Fibroblast of peridontal ligament (primary cell): ENCODE results near the gene DCBLD1.
"Not testable (repeated sequence)": the region's sequence is repeated elsewhere in the genome, so short reads cannot be mapped to it uniquely, and the experiment has no call there.

Experiments
- DNase-seq: peaks from one replicate; pipeline ENCODE4 v3.0.0-alpha.2; 2010; ENCODE audit errors: extremely low read depth

Gene DCBLD1

GRCh38 chr6:117482240-117483003 lies at the start of gene DCBLD1:
Gene DCBLD1 (plus strand): TSS chr6:117482674. CDS start chr6:117482782, 108 bp downstream.
- DNase-seq = peak; percentile 56

GRCh38 chr6:117440706-117441525 lies 41.6 kb upstream of the DCBLD1 start:
- DNase-seq = peak; percentile 63

DNA sequence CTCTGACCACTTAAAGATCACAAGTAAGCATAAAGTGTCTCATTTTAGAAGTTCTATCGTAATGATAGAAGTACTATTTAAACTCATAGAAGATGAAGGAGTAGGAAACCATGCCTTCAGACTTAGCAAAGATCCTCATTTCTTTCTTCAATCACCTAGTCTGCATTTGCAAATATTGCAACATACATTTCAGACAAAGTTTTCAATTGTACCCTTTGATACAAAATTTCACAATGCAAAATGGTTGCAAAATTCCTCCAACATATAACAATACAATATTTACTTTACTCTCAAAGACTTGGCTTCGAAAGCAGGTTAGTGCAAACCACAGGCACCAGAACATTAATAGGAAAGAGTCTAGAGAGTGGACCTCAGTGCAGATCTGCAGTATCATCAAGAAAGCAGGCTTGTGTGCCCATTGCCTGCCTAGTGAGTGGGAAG lies 40.6 kb upstream of the DCBLD1 start:
- DNase-seq = peak; percentile 87

GRCh38 chr6:117442313-117442712 lies 40.2 kb upstream of the DCBLD1 start:
- DNase-seq = not testable (repeated sequence)

- DNase-seq = peak; percentile 71
Measured at GRCh38 chr6:117444600-117444999, 37.9 kb upstream of the DCBLD1 start.

GRCh38 chr6:117446861-117447260 lies 35.6 kb upstream of the DCBLD1 start:
- DNase-seq = peak; percentile 66

- no peak for DNase-seq
Measured at GRCh38 chr6:117448011-117448410, 34.5 kb upstream of the DCBLD1 start.

- peak; percentile 96 for DNase-seq
Measured at GRCh38 chr6:117448732-117449485, 33.6 kb upstream of the DCBLD1 start.

DNA sequence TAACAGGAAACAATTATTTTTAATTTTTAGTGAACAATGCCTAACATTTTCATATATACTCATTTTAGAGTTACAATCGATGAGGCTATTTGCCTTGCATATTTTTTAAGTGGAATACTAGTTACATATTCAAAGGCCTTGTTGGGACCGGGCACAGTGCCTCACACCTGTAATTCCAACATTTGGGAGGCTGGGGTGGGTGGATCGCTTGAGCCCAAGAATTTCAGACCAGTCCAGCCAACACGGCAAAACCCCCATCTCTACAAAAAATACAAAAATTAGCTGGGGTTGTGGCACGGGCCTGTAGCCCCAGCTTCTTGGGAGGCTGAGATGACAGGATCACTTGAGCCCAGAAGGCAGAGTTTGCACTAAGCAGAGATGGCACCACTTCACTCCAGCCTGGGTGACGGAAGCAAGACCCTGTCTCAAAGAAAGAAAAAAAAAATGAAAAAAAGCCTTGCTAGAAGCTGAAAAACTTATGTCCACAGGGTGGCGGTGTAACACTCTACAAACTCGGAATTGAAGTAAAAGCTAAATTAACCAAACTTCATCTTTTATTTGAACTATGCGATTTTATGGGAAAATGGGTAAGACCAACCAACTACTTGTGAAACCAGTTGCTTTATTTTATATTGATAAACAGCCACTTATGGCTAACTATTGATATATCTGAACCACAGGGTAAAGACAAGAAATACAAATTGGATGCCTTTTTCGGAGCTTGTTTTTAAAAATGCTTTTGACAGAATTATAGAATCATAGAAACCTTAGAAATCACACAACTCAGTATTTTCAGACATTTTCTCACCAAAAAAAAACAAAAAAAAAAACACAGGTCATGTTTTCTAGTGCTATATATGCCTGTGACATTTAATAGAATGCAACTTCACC lies 32.7 kb upstream of the DCBLD1 start:
- DNase-seq = peak; percentile 93

DNA sequence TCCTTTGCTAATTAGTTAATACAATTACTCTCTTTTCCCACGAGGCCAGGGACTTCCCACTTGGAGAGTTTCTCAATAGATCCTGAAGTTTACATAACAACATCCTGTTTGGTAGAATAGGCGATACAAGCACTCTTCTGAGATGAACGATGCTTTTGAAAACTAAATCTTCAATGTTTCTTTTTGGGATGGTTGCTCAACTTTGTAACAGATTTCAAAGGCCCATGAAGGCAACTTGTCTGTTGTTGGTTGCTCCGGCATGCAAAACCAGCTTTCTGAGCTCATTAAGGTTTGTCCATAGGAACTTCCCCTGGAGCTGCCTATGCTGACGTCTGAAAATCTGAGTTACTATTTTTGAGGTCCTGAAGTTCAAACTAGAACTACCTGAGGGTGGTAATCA lies 30.8 kb upstream of the DCBLD1 start:
- DNase-seq = peak; percentile 63

- no peak for DNase-seq
Measured at GRCh38 chr6:117456250-117456649, 26.2 kb upstream of the DCBLD1 start.

- no peak for DNase-seq
Measured at GRCh38 chr6:117456998-117457397, 25.5 kb upstream of the DCBLD1 start.

DNA sequence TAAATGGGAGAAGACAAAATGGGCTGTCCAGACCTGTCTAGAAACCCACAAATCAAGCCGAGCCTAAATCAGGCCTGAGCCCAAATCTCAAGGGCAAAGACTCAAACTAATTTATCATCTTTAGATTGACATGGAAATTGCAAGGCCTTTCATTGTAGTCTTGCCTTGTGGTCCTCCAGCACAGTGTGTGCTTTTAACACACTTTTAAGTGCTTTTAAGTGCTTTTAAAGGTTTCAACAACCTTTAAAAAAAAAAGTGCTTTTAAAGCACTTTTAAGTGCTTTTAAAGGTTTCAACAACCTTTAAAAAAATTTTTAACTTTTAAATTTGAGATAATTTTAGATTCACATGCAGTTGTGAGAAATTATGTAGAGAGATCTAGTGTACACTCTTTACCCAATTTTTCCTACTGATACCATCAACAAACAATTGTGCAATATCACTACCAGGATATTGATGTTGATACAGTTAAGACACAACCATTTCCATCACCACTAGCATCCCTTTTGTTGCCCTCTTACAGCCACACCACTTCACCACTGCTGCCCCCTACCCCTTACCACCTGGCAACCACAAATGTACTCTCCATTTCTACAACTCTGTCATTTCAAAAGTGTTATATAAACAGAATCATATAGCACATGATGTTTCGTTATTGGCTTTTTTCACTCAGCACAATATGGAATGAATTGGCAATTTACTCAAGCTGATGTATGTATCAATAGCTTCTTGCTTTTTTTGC lies 23.1 kb upstream of the DCBLD1 start:
- no peak for DNase-seq

DNA sequence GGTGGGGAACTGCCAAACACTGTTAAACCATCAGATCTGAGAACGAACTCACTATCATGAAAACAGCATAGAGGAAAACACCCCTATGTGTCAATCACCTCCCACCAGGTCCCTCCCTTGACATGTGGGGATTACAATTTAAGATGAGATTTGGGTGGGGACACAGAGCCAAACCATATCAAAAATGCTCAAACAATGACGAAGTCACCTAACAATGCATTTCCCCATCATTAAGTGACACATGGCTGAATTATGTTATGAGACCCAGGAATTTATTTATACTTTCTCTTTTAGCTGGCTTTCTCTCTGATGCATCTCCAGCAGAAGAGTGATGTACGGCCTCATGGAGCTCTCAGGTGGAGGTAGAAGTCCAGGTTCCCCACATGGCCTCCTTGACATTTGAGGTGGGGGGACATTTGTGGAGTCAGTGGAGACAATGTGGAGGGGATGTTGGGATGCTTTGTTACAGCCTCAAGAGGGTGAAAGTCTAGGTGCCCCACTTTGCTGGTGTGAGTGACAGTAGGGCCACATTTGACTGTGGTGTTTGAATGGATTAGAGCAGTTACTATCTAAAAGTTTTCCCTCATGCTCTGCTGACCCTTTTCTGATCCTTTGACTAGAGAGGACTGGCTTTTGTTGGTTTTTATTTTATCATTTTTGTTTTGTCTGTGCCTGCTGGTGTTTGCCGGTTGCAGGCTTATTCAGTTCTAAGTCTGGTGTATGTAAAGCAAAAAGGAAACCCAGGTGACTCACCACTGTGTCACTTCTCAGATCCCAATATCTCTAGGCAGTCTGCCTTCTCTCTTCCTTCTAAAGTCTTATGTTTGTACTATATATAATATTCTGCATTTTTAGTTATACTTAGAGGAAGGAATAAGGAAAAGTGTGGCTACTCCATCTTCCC lies 18.5 kb upstream of the DCBLD1 start:
- peak; percentile 76 for DNase-seq

GRCh38 chr6:117464700-117465099 lies 17.8 kb upstream of the DCBLD1 start:
- DNase-seq = no peak

DNA sequence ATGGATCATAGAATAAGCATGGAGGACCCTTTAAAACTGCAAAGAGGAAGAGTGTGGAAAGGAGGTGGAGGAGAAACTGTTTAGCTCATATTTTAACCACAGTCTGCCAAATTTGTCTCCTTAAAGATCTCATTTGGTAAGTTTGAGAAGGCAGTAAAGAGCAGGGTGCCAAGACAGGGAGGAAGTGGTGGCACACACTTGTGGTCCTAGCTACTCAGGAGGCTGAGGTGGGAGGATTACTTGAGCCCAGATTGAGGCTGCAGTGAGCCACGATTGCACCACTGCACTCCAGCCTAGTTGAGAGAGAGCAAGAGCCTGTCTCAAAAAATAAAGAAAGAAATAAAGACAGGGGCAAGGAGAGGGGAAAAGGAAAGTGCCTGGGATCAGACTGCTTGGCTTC lies 16.8 kb upstream of the DCBLD1 start:
- no peak for DNase-seq

GRCh38 chr6:117467876-117468275 lies 14.6 kb upstream of the DCBLD1 start:
- no peak for DNase-seq

DNA sequence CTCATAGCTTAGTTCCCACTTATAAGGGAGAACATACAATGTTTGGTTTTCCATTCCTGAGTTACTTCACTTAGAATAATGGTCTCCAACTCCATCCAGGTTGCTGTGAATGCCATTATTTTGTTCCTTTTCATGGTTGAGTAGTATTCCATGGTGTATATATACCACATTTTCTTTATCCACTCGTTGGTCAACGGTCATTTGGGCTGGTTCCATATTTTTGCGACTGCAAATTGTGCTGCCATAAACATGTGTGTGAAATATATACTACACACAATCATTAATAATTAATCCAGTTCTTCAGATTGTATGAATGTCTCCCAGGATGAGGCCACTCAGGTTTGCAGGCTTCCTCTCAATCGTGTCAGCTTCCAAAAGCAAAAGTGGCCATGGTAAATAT lies 13.9 kb upstream of the DCBLD1 start:
- not testable (repeated sequence) for DNase-seq

DNA sequence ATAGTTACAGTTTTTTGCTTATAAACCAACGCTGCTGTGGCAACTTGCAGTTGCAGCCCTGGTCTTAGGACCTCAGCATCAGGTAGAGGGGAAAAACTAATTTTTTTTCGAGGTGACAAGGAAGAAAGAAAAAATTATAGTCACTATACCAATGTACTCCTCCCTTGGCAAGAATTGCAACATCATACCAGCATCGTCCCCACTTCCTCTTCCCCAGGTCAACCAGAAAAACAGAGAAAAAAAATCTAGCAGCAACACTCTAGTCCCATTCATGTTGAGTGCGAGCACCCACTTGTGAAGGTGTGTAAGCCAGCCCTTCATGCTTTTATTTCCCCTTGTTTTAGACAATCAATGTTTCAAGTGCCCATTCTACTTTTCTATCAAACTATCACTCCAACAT lies 13.1 kb upstream of the DCBLD1 start:
- DNase-seq = no peak
